Non-pigmented ciliary epithelial cell (primary cell): ENCODE data around the gene UBE2C.
"Not testable (repeated sequence)": the region's sequence is repeated elsewhere in the genome, so short reads cannot be mapped to it uniquely, and the experiment has no call there.

ENCODE experiments used
- DNase-seq: peaks from one replicate; pipeline ENCODE4 v3.0.0-alpha.2; 2010; ENCODE audit warnings: low read depth

Gene UBE2C

GRCh38 chr20:45797955-45798354, 14.5 kb upstream of the UBE2C start:
- DNase-seq: not testable (repeated sequence)

GRCh38 chr20:45798935-45799642, 13.4 kb upstream of the UBE2C start:
- DNase-seq: no peak

- no peak for DNase-seq
Measured at GRCh38 chr20:45801851-45802250, 10.6 kb upstream of the UBE2C start.

- DNase-seq: no peak
Measured at GRCh38 chr20:45810191-45810970, 2.1 kb upstream of the UBE2C start.

- DNase-seq: no peak
Measured at GRCh38 chr20:45813006-45813340, 529 bp downstream of the UBE2C start.

GRCh38 chr20:45813489-45813888, 1.0 kb downstream of the UBE2C start:
- DNase-seq: no peak

GRCh38 chr20:45814314-45814713, 1.9 kb downstream of the UBE2C start:
- DNase-seq: no peak

- DNase-seq: no peak
Measured at GRCh38 chr20:45816951-45817350, 4.5 kb downstream of the UBE2C start.

DNA sequence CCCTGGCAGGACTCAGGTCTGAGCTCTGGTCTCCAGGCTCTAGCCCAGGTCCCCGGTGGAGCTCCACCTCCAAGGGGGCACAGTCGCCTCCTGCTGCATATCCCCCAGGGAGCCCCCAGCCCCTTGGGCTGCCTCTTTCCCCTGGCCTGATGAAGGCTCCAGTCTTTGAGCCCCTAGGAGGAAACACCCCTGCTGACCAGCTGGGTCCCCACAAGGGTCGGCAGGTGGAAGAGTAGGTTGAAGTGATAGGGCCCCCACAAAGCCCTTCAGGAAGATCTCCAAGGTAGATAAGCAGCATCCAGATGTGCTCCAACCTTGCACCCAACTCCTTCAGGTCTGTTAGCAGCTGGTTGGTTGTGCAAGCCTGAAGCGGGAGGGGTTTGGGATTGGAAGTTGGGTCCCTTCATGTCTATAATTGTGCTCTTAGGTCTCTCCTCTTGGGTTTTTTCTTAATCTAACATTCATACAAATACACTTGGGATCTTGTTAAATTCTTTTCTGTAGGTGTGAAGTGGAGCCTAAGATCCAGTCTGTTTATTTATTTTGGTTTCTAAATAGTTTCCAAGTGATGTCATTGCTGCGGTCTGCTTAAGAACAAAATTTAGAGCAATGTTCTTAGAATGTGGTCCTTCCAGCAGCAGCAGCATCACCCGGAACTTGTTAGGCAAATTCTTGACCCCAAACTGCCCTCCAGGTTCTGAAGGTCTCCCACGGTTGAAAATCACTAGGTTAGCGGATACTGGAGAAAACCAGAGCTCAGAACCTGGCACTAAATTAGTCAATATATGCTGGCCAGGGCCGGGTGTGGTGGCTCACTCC, 5.1 kb downstream of the UBE2C start:
- DNase-seq: peak; percentile 87

DNA sequence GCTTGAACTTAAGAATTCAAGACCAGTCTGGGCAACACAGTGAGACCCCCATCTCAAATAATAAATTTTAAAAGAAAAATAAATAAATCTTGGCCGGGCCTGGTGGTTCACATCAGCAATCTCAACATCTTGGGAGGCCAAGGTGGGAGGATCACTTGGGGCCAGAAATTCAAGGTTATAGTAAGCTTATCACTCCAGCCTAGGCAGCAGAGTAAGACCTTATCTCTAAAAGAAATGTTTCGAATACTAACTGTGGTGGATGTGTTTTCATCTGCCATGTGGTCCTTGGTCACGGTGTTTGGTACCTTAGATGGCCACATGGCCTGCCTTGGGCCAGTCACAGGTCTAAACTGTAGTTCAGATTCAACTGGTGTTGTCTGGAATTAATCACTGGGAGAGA, 5.8 kb downstream of the UBE2C start:
- DNase-seq: no peak

DNA sequence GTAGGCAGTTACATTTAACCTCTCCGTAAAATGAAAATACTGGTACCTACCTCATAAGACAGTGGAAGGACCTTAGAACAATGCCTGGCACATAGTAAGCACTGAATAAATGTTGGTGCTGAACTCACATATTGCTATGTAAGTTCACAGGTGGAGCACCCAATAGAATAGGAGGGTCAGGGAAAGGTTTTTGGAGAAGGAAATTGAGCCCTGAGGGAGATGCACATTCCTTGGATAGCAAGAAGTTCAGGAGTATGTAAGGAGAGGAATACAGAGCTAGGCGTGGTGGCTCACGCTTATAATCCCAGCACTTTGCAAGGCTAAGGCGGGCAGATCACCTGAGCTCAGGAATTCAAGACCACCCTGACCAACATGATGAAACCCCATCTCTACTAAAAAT, 7.0 kb downstream of the UBE2C start:
- no peak for DNase-seq

- DNase-seq: no peak
Measured at GRCh38 chr20:45821947-45822346, 9.5 kb downstream of the UBE2C start.

GRCh38 chr20:45822857-45823256, 10.4 kb downstream of the UBE2C start:
- DNase-seq: no peak

- no peak for DNase-seq
Measured at GRCh38 chr20:45823949-45824835, 11.7 kb downstream of the UBE2C start.

DNA sequence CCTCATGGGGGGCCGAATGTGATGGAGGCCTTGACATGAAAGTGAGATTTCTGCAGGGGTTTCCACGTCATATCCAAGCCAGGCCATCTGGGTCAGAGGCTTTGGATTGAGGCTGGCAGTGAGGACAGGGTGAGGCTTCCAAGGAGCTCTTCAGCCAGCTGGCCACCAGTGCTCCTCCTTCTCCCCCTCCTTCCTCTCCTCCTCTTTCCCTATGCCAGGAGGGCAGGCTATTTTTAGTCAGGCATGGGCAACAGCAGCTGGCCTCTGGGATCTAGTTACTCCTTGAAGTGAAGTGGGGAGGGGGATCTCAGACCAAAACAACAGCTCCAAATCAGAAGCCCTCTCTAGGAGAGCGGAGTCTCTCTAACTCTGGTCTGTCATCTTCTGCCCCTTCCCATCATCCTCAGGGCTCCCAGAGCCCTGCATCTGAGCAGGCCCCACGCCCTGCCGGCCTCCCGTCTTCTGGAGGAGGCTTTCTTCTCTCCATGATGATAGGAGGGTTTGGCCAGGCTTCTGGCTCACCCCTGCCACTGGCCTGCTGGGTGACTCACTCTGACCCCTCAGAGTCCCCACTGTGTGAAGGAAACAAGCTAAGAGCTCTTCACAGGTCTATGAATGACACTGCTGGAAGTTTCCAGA, 14.1 kb downstream of the UBE2C start:
- no peak for DNase-seq

DNA sequence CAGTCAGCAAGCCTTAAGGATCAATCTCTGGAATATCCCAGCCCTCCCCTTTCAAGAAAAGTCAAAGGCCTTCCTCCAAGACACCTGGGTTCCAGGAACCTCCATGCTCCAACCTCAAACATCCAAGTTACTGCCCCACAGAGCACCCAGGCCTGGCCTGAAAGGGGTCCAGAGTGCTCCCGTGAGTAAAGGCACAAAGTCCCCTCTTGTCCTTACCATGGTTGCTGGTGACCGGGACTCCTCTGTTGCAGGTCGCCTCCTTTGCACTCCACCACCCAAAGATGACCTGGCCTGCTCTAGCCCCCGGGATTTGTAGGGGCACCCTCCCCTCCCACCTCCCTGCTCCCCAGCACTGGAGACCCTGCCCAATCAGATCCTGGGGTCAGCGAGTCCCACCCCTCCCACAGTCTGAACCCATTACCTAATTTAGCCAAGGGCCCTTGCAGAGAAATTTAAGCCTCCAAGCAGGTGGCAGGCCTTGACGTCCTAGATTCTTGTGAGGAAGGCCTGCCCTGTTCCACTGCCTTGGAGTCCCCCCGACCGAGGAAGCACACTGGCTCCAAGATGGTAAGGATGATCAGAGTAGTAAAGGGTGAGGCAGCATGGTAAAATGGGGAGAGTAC, 14.7 kb downstream of the UBE2C start, which contains the start of gene TNNC2:
Gene TNNC2 (minus strand): TSS at position 283 of the 623 bp plus-strand sequence. CDS start 64 bp downstream, at position 219.
- no peak for DNase-seq

- no peak for DNase-seq
Measured at GRCh38 chr20:45827712-45828111, 15.3 kb downstream of the UBE2C start.

GRCh38 chr20:45828589-45828988, 16.1 kb downstream of the UBE2C start:
- no peak for DNase-seq

DNA sequence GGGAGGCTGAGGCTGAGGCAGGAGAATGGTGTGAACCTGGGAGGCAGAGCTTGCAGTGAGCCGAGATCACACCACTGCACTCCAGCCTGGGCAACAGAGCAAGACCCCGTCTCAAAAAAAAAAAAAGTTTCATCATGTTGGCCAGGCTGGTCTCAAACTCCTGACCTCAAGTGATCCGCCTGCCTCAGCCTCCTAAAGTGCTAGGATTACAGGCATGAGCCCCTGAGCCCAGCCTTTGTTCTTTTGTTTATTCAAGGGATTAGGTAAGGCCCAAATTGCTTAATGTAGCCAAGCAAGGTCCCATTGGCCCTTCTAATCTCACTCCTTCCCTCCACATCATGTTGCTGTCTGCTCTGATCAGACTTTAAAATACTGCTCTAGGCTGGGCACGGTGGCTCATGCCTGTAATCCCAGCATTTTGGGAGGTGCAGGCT, 17.2 kb downstream of the UBE2C start:
- DNase-seq: not testable (repeated sequence)

- DNase-seq: no peak
Measured at GRCh38 chr20:45832619-45833018, 20.2 kb downstream of the UBE2C start.
